Lung (tissue), 12 donors: Measurements from ENCODE around the gene ETV7. TPM values are rescaled to one million over a fixed set of nuclear protein-coding genes. Genes with fewer than 3 reads are reported as not detected.

Source experiments
- ATAC-seq: fragments of 200-7000 bp; cut with Tn5 transposase; one replicate; pipeline ENCODE4 v1.9.1; 2020; ENCODE audit warnings: moderate number of reproducible peaks; ENCODE audit not compliant: insufficient read depth, low FRiP score
- DNase-seq, 3 donors: peaks; one replicate each; pipeline ENCODE4 v3.0.0-alpha.2; 2013 to 2017
- H3K27ac ChIP-seq, 2 donors: one replicate each; pipeline ENCODE4 v1.5.1; 2013; ENCODE audit warnings: mild to moderate bottlenecking in 2 of 2, moderate library complexity in 2 of 2, control low read depth in 1 of 2, inconsistent platforms in 1 of 2, low read depth in 1 of 2, low read length in 1 of 2
- H3K27me3 ChIP-seq, 3 donors: one replicate each; pipeline ENCODE4 v1.5.1; 2013; ENCODE audit warnings: low read length in 2 of 3; ENCODE audit not compliant: control insufficient read depth in 3 of 3, insufficient read depth in 3 of 3
- H3K36me3 ChIP-seq, 4 donors: one replicate each; pipeline ENCODE4 v1.5.1; 2013; ENCODE audit warnings: low read length in 4 of 4, mild to moderate bottlenecking in 1 of 4, moderate library complexity in 1 of 4; ENCODE audit not compliant: control insufficient read depth in 4 of 4, insufficient read depth in 4 of 4
- H3K4me1 ChIP-seq, 5 donors: one replicate each; pipeline ENCODE4 v1.5.1; 2013; ENCODE audit warnings: low read length in 5 of 5, mild to moderate bottlenecking in 2 of 5, moderate library complexity in 1 of 5; ENCODE audit not compliant: control insufficient read depth in 5 of 5, insufficient read depth in 5 of 5
- H3K4me3 ChIP-seq: one replicate; pipeline ENCODE4 v1.5.1; 2013; ENCODE audit warnings: mild to moderate bottlenecking, control low read depth, moderate library complexity
- H3K9ac ChIP-seq, 2 donors: one replicate each; pipeline ENCODE4 v1.5.1; 2013; ENCODE audit warnings: low read length in 2 of 2, control low read depth in 1 of 2; ENCODE audit not compliant: insufficient read depth in 1 of 2
- H3K9me3 ChIP-seq, 4 donors: one replicate each; pipeline ENCODE4 v1.5.1; 2013; ENCODE audit warnings: low read length in 3 of 4, mild to moderate bottlenecking in 1 of 4, moderate library complexity in 1 of 4; ENCODE audit not compliant: control insufficient read depth in 4 of 4, insufficient read depth in 3 of 4
- WGBS, 2 donors: extraction: QIAGEN DNeasy Blood & Tissue Kit; methylation state at CpG; one replicate each; pipeline ENCODE4 v1.1.7; 2013; 5-methylcytosine and 5-hydroxymethylcytosine counted together
- polyA plus RNA-seq, 2 donors: library from polyadenylated mRNA; stranded (reverse); fragments of 200-250 nt; gene quantifications; one replicate each; pipeline ENCODE4 v1.2.1, GENCODE V29; 2013
- total RNA-seq, 2 donors: library from RNA; depleted of rRNA in 1 of 2; stranded (reverse); fragments of >200 nt in 1 of 2; gene quantifications; one replicate each; pipeline ENCODE4 v1.2.1, GENCODE V29; 2014 to 2021
- TF ChIP-seq, protein P1 (sequence below): IDR thresholded peaks from 2 replicates; pipeline ENCODE4 v1.5.1; 2012; ENCODE audit warnings: mild to moderate bottlenecking; ENCODE audit errors: control extremely low read depth, extremely low read depth
- donor health status: control.
- donor health status: control.
- donor health status: Bipolar disorder and iron deficiency.
- donor health status: healthy.
- donor health status: DM: yes; HTN: yes; CAD: no.

Gene ETV7
- total and polyA plus RNA-seq, 4 donors: 1.4 to 6.6 (median 3.6) TPM

DNA sequence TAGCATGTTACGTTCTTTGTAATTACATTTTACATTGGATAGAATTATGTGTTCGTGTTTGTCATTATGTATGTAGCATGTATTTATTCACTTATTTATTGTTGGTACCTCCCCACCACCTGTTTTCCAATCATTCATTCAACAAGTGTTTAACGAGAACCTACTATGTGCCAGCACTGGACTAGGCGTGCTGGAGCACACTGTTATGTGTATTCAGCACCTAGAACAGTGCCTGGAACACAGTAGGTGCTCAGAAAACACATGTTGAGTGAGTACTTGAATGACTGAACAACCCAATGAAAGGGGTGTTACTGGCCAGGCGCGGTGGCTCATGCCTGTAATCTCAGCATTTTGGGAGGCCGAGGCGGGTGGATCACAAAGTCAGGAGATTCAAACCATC lies 11.3 kb downstream of the ETV7 start:
- Histone ChIP-seq H3K27ac (no peak overlapping the region), H3K9ac (no peak overlapping the region), H3K27me3 (peaks cover 0 to 6% (median 0%) of the 10 kb centered on the region in 3 donors), H3K9me3 (no peaks in the 10 kb centered on the region), H3K36me3 (peaks cover 0 to 5% (median 0%) of the 10 kb centered on the region in 4 donors), H3K4me3 (no peak overlapping the region), H3K4me1 (no peaks in the 10 kb centered on the region)
- ATAC-seq (no peak), DNase-seq (no peak)
- TF ChIP-seq, protein P1, sequence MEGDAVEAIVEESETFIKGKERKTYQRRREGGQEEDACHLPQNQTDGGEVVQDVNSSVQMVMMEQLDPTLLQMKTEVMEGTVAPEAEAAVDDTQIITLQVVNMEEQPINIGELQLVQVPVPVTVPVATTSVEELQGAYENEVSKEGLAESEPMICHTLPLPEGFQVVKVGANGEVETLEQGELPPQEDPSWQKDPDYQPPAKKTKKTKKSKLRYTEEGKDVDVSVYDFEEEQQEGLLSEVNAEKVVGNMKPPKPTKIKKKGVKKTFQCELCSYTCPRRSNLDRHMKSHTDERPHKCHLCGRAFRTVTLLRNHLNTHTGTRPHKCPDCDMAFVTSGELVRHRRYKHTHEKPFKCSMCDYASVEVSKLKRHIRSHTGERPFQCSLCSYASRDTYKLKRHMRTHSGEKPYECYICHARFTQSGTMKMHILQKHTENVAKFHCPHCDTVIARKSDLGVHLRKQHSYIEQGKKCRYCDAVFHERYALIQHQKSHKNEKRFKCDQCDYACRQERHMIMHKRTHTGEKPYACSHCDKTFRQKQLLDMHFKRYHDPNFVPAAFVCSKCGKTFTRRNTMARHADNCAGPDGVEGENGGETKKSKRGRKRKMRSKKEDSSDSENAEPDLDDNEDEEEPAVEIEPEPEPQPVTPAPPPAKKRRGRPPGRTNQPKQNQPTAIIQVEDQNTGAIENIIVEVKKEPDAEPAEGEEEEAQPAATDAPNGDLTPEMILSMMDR: no peak
- WGBS, 2 donors: 95 to 98% methylated on average over 8 of the region's 8 CpGs

DNA sequence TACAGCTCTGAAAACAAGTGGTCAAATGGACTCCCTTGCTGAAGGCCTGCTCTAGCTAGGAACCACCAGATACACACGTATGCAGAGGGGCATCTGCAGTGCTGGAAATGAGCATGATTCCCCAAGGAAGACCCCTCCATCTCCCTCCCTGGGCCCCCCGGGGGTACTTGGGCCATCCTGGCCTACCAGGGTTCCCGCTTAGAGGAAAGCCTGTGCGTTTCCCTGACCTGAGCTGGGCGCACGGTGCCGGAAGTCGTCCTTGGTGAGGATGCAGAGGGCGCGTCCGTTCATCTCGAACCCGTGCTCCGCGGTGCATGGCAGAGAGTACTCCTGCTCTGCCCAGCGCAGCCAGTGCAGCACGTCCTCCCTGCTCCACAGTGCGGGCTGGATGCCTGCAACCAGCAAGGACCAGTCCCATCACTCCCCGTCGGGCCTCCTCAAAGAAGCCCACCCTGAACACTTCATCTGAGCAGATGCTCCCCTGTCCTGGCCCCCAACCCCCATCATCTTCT lies 11.8 kb downstream of the ETV7 start:
- ATAC-seq: no peak
- Histone ChIP-seq H3K9me3 (no peaks in the 10 kb centered on the region), H3K4me3 (no peak overlapping the region), H3K4me1 (no peaks in the 10 kb centered on the region), H3K27me3 (peaks cover 0 to 6% (median 0%) of the 10 kb centered on the region in 3 donors), H3K9ac (no peak overlapping the region), H3K27ac (no peak overlapping the region), H3K36me3 (peaks cover 0 to 5% (median 0%) of the 10 kb centered on the region in 4 donors)
- 95 to 97% methylated on average over 20 of the region's 20 CpGs for WGBS, 2 donors
- TF ChIP-seq, protein P1: no peak
- no peak for DNase-seq

DNA sequence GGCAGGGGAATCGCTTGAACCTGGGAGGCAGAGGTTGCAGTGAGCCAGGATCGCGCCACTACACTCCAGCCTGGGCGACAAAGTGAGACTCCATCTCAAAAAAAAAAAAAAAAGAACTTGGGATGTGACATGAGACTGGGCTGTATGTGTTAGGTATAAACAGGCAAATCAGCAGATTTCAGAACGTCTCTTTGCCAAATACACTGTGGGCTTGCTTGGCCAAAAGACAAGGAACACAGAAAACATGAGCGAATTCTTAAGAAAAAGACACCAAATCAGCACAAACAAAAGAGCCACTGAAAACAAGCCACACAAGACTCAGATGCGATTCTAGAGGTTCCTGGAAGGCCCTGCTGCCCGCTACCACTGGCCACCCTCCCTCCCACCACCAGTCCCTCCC lies 12.5 kb downstream of the ETV7 start:
- Histone ChIP-seq H3K27ac (no peak overlapping the region), H3K27me3 (peaks cover 0 to 6% (median 0%) of the 10 kb centered on the region in 3 donors), H3K4me1 (no peaks in the 10 kb centered on the region), H3K36me3 (peaks cover 0 to 5% (median 0%) of the 10 kb centered on the region in 4 donors), H3K9ac (no peak overlapping the region), H3K9me3 (no peaks in the 10 kb centered on the region), H3K4me3 (no peak overlapping the region)
- ATAC-seq (no peak), DNase-seq (peak in 2 of 3 donors; percentile 44 to 79)
- 87 to 88% methylated on average over 8 of the region's 8 CpGs for WGBS, 2 donors
- TF ChIP-seq, protein P1: no peak

DNA sequence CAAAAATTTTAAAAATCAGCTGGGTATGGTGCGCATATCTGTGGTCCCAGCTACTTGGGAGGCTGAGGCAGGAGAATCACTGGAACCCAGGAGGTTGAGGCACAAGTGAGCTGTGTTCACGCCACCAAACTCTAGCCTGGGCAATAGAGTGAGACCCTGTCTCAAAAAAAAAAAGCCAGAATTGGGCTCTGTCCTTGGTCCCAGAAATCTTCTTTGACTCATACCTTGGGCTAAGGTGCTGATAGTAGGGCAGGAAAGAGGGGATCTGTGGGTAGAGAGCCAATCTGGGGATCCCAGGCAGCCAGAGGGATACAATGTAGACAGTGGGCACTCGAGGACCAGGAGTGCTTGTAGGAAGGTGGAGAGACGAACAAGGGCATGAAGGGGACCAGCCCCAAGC lies 13.3 kb downstream of the ETV7 start:
- no peak overlapping the region for H3K9ac ChIP-seq
- no peaks in the 10 kb centered on the region for H3K4me1 ChIP-seq
- DNase-seq (no peak), ATAC-seq (no peak)
- H3K36me3 ChIP-seq: peaks cover 0 to 5% (median 0%) of the 10 kb centered on the region in 4 donors
- no peak overlapping the region for H3K4me3 ChIP-seq
- TF ChIP-seq, protein P1: no peak
- H3K27ac ChIP-seq: no peak overlapping the region
- no peaks in the 10 kb centered on the region for H3K9me3 ChIP-seq
- peaks cover 0 to 6% (median 0%) of the 10 kb centered on the region in 3 donors for H3K27me3 ChIP-seq
- WGBS, 2 donors: 92 to 94% methylated on average over 4 of the region's 4 CpGs
